WTC11 (cell line): Measurements from ENCODE around the gene IL17RB. TPM values are rescaled to one million over a fixed set of nuclear protein-coding genes. Genes with fewer than 3 reads are reported as not detected.

Experiments used
- ATAC-seq: fragments of 200-7000 bp; cut with Tn5 transposase; 2 replicates; pipeline ENCODE4 v1.10.0; 2021; ENCODE audit warnings: mild to moderate bottlenecking, moderate library complexity
- CTCF ChIA-PET: fragments of 300-600 bp; sonication (Branson Sonifier 250); formaldehyde crosslinking; loops from one replicate; lab custom pipeline; 2021; ENCODE audit warnings: antibody characterized with exemption; lab: Charles Lee
- POLR2A ChIA-PET: fragments of 350-600 bp; sonication (Branson Sonifier 250); formaldehyde crosslinking; loops from one replicate; lab custom pipeline; 2021; ENCODE audit warnings: antibody characterized with exemption; lab: Charles Lee
- DNase-seq: peaks from one replicate; pipeline ENCODE4 v3.0.0; 2021; ENCODE audit warnings: low spot score
- H3K27ac Mint-ChIP-seq: 2 replicates; pipeline ENCODE4 v1.8.0; 2021; ENCODE audit warnings: mixed read lengths
- H3K27me3 Mint-ChIP-seq: 2 replicates; pipeline ENCODE4 v1.8.0; 2021; ENCODE audit warnings: low read depth, mild to moderate bottlenecking, moderate library complexity, mixed read lengths
- H3K36me3 Mint-ChIP-seq: 2 replicates; pipeline ENCODE4 v1.8.0; 2021; ENCODE audit warnings: mixed read lengths
- H3K4me1 Mint-ChIP-seq: 2 replicates; pipeline ENCODE4 v1.8.0; 2022; ENCODE audit warnings: mixed read lengths
- H3K4me3 Mint-ChIP-seq: 2 replicates; pipeline ENCODE4 v1.8.0; 2021; ENCODE audit warnings: mild to moderate bottlenecking, moderate library complexity, mixed read lengths
- H3K9me3 Mint-ChIP-seq: 2 replicates; pipeline ENCODE4 v1.8.0; 2021; ENCODE audit warnings: mixed read lengths
- CBFB ChIP-seq: sonication (generic); formaldehyde crosslinking; IDR thresholded peaks from 2 replicates; pipeline ENCODE4 v1.8.1; 2022; ENCODE audit warnings: mild to moderate bottlenecking, low read depth, missing genetic modification reagents
- ELF4 ChIP-seq: sonication (generic); formaldehyde crosslinking; IDR thresholded peaks from 2 replicates; pipeline ENCODE4 v1.8.1; 2022; ENCODE audit warnings: low read depth, mild to moderate bottlenecking, moderate library complexity, missing genetic modification reagents
- FOXJ3 ChIP-seq: sonication (generic); formaldehyde crosslinking; IDR thresholded peaks from 2 replicates; pipeline ENCODE4 v1.9.0; 2021; ENCODE audit warnings: missing genetic modification reagents, mild to moderate bottlenecking, borderline replicate concordance
- FOXK1 ChIP-seq: sonication (generic); formaldehyde crosslinking; IDR thresholded peaks from 2 replicates; pipeline ENCODE4 v1.8.0; 2022; ENCODE audit warnings: mild to moderate bottlenecking, moderate library complexity, missing genetic modification reagents
- GTF2I ChIP-seq: fragments of 250-450 bp; sonication (Bioruptor Pico); conservative IDR thresholded peaks from 2 replicates; pipeline ENCODE4 v1.4.0; 2021; ENCODE audit warnings: mild to moderate bottlenecking
- OVOL2 ChIP-seq: fragments of 250-450 bp; sonication (Bioruptor Pico); IDR thresholded peaks from 2 replicates; pipeline ENCODE4 v1.9.0; 2021; ENCODE audit warnings: mild to moderate bottlenecking, borderline replicate concordance
- SOX15 ChIP-seq: fragments of 250-450 bp; sonication (Bioruptor Pico); IDR thresholded peaks from 2 replicates; pipeline ENCODE4 v1.9.0; 2021; ENCODE audit warnings: mild to moderate bottlenecking
- TCF7 ChIP-seq: sonication (generic); formaldehyde crosslinking; IDR thresholded peaks from 2 replicates; pipeline ENCODE4 v1.8.0; 2022; ENCODE audit warnings: mild to moderate bottlenecking, low read depth, missing genetic modification reagents, moderate library complexity
- TEAD4 ChIP-seq: sonication (generic); formaldehyde crosslinking; IDR thresholded peaks from 2 replicates; pipeline ENCODE4 v1.8.0; 2022; ENCODE audit warnings: mild to moderate bottlenecking, missing genetic modification reagents
- ZNF671 ChIP-seq: fragments of 250-450 bp; sonication (Bioruptor Pico); IDR thresholded peaks from 2 replicates; pipeline ENCODE4 v1.8.0; 2021; ENCODE audit warnings: mild to moderate bottlenecking
- total RNA-seq: library from RNA; stranded (reverse); gene quantifications from 3 replicates; pipeline ENCODE4 v1.2.3, GENCODE V29; 2021
- TF ChIP-seq, protein P1 (sequence below): sonication (generic); formaldehyde crosslinking; IDR thresholded peaks from 2 replicates; pipeline ENCODE4 v1.8.1; 2023; ENCODE audit warnings: mild to moderate bottlenecking, missing genetic modification reagents, moderate library complexity
- TF ChIP-seq, protein P2 (sequence below): sonication (generic); formaldehyde crosslinking; IDR thresholded peaks from 2 replicates; pipeline ENCODE4 v1.8.1; 2022; ENCODE audit warnings: mild to moderate bottlenecking, missing genetic modification reagents, moderate library complexity, borderline replicate concordance
- TF ChIP-seq, protein P3 (sequence below): sonication (generic); formaldehyde crosslinking; IDR thresholded peaks from 2 replicates; pipeline ENCODE4 v1.8.0; 2022; ENCODE audit warnings: missing genetic modification reagents
- TF ChIP-seq, protein P4 (sequence below): sonication (generic); formaldehyde crosslinking; IDR thresholded peaks from 2 replicates; pipeline ENCODE4 v1.8.0; 2023; ENCODE audit warnings: missing genetic modification reagents
- TF ChIP-seq, protein P5 (sequence below): fragments of 250-450 bp; sonication (Bioruptor Pico); conservative IDR thresholded peaks from 2 replicates; pipeline ENCODE4 v1.9.0; 2021; ENCODE audit warnings: mild to moderate bottlenecking
- TF ChIP-seq, protein P6 (sequence below): fragments of 250-450 bp; sonication (Bioruptor Pico); IDR thresholded peaks from 2 replicates; pipeline ENCODE4 v1.8.0; 2021; ENCODE audit warnings: mild to moderate bottlenecking
- TF ChIP-seq, protein P7 (sequence below): sonication (generic); formaldehyde crosslinking; IDR thresholded peaks from 2 replicates; pipeline ENCODE4 v1.8.1; 2022; ENCODE audit warnings: low read depth, mild to moderate bottlenecking, moderate library complexity, missing genetic modification reagents, borderline replicate concordance
- TF ChIP-seq, protein P8 (sequence below): sonication (generic); formaldehyde crosslinking; IDR thresholded peaks from 2 replicates; pipeline ENCODE4 v1.8.1; 2023; ENCODE audit warnings: mild to moderate bottlenecking, missing genetic modification reagents
- TF ChIP-seq, protein P9 (sequence below): fragments of 250-450 bp; sonication (Bioruptor Pico); IDR thresholded peaks from 2 replicates; pipeline ENCODE4 v1.9.0; 2021; ENCODE audit warnings: mild to moderate bottlenecking
- TF ChIP-seq, protein P10 (sequence below): fragments of 250-450 bp; sonication (Bioruptor Pico); IDR thresholded peaks from 2 replicates; pipeline ENCODE4 v2.1.2; 2022; ENCODE audit warnings: mild to moderate bottlenecking, moderate library complexity

The IL17RB gene
- total RNA-seq, 1 experiment from 2014 or later, result 5.6 TPM

DNA sequence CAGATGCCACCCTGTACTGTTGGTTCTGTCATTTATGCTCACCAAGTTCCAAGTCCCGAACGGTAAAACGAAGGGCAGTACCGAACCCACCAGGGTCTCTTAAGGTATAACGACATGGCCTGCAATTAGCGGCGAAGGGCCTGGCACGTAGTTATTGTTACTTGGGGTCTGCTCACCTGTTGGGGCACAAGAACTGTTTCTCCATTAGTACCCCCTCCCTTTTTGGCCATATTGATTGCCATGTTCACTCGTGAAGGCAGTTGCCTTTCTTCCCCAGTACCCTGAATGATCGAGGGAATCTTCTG is 435 bp downstream of the IL17RB start:
- Mint-ChIP-seq H3K27me3 (peaks cover 18% of the 10 kb centered on the region), H3K27ac (no peak overlapping the region), H3K9me3 (no peaks in the 10 kb centered on the region), H3K4me3 (peak overlapping the region; percentile 74)
- DNase-seq (no peak), ATAC-seq (no peak)
- POLR2A ChIA-PET, result interaction anchor here (0.7 kb wide), 1 partner anchor 183 kb away, joined by 3 read pairs; no protein-coding TSS in a partner anchor
- CTCF ChIA-PET, result no interaction called here
- TF ChIP-seq, protein P1, sequence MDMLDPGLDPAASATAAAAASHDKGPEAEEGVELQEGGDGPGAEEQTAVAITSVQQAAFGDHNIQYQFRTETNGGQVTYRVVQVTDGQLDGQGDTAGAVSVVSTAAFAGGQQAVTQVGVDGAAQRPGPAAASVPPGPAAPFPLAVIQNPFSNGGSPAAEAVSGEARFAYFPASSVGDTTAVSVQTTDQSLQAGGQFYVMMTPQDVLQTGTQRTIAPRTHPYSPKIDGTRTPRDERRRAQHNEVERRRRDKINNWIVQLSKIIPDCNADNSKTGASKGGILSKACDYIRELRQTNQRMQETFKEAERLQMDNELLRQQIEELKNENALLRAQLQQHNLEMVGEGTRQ (CRISPR knock-in tag), result no peak
- TF ChIP-seq FOXK1 (no peak), TEAD4 (no peak), CBFB (CRISPR knock-in tag) (no peak), ZNF671 (CRISPR knock-in tag) (no peak), ELF4 (no peak), GTF2I (CRISPR knock-in tag) (no peak), SOX15 (no peak)
- TF ChIP-seq, protein P2, sequence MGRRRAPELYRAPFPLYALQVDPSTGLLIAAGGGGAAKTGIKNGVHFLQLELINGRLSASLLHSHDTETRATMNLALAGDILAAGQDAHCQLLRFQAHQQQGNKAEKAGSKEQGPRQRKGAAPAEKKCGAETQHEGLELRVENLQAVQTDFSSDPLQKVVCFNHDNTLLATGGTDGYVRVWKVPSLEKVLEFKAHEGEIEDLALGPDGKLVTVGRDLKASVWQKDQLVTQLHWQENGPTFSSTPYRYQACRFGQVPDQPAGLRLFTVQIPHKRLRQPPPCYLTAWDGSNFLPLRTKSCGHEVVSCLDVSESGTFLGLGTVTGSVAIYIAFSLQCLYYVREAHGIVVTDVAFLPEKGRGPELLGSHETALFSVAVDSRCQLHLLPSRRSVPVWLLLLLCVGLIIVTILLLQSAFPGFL (CRISPR knock-in tag), result no peak
- TF ChIP-seq, protein P3, sequence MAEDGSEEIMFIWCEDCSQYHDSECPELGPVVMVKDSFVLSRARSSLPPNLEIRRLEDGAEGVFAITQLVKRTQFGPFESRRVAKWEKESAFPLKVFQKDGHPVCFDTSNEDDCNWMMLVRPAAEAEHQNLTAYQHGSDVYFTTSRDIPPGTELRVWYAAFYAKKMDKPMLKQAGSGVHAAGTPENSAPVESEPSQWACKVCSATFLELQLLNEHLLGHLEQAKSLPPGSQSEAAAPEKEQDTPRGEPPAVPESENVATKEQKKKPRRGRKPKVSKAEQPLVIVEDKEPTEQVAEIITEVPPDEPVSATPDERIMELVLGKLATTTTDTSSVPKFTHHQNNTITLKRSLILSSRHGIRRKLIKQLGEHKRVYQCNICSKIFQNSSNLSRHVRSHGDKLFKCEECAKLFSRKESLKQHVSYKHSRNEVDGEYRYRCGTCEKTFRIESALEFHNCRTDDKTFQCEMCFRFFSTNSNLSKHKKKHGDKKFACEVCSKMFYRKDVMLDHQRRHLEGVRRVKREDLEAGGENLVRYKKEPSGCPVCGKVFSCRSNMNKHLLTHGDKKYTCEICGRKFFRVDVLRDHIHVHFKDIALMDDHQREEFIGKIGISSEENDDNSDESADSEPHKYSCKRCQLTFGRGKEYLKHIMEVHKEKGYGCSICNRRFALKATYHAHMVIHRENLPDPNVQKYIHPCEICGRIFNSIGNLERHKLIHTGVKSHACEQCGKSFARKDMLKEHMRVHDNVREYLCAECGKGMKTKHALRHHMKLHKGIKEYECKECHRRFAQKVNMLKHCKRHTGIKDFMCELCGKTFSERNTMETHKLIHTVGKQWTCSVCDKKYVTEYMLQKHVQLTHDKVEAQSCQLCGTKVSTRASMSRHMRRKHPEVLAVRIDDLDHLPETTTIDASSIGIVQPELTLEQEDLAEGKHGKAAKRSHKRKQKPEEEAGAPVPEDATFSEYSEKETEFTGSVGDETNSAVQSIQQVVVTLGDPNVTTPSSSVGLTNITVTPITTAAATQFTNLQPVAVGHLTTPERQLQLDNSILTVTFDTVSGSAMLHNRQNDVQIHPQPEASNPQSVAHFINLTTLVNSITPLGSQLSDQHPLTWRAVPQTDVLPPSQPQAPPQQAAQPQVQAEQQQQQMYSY (CRISPR knock-in tag), result no peak
- TF ChIP-seq, protein P4, sequence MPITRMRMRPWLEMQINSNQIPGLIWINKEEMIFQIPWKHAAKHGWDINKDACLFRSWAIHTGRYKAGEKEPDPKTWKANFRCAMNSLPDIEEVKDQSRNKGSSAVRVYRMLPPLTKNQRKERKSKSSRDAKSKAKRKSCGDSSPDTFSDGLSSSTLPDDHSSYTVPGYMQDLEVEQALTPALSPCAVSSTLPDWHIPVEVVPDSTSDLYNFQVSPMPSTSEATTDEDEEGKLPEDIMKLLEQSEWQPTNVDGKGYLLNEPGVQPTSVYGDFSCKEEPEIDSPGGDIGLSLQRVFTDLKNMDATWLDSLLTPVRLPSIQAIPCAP, result no peak
- TF ChIP-seq, all 79 proteins: peak for 0
- Mint-ChIP-seq H3K36me3 (no peaks in the 10 kb centered on the region; the same call in 1 of the 2 replicates), H3K4me1 (peaks cover 40% of the 10 kb centered on the region)

DNA sequence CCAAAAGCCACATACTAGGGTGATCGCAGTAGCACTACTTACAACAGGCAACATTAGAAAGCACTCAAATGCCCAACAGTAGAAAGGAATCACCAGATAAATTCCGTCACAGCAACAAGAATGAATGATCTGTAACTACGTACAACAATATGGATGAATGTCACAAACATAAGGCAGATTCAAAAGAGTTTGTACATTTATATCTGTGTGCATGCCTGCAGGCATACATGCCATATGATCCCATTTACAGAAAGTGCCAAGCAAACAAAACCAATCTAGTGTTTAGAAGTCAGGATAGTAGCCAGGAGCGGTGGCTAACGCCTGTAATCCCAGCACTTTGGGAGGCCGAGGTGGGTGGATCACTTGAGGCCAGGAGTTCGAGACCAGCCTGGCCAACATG is 3.5 kb downstream of the IL17RB start:
- ChIA-PET POLR2A (no interaction called here), CTCF (no interaction called here)
- Mint-ChIP-seq H3K36me3 (no peaks in the 10 kb centered on the region; the same call in 1 of the 2 replicates), H3K27ac (no peak overlapping the region), H3K4me1 (peaks cover 11% of the 10 kb centered on the region), H3K9me3 (no peaks in the 10 kb centered on the region), H3K4me3 (no peak overlapping the region), H3K27me3 (peaks cover 18% of the 10 kb centered on the region)
- ATAC-seq (no peak), DNase-seq (no peak)
- TF ChIP-seq, protein P5, sequence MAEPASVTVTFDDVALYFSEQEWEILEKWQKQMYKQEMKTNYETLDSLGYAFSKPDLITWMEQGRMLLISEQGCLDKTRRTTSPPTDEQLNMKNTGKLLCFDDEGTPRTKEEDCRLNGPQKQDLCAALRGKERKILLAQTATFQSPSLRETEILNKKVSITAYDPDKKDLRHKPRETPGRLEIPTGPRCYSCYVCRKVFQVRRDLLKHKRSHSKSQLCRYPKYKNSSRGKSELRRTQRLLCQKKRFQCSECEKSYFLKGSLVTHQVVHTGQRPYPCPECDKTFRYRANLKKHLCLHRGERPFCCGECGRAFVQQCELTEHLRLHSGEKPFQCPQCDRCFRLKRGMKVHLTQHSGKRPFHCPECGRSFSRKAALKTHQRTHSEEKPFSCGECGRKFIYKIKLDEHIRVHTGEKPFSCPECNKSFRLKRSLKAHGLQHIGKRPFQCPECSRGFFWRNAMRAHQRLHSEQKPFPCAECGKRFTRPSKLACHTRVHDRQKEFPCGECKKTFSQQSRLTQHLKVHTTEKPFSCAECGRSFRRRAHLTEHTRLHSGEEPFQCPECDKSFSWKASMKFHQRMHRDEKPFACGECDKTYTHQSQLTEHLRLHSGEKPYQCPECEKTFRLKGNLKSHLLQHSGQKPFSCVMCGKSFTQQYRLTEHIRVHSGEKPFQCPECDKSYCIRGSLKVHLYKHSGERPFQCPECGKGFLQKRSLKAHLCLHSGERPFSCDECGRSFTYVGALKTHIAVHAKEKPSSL (CRISPR knock-in tag), result no peak
- TF ChIP-seq, protein P6, sequence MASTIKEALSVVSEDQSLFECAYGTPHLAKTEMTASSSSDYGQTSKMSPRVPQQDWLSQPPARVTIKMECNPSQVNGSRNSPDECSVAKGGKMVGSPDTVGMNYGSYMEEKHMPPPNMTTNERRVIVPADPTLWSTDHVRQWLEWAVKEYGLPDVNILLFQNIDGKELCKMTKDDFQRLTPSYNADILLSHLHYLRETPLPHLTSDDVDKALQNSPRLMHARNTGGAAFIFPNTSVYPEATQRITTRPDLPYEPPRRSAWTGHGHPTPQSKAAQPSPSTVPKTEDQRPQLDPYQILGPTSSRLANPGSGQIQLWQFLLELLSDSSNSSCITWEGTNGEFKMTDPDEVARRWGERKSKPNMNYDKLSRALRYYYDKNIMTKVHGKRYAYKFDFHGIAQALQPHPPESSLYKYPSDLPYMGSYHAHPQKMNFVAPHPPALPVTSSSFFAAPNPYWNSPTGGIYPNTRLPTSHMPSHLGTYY, result no peak
- TF ChIP-seq ELF4, result no peak
- TF ChIP-seq OVOL2, result no peak
- TF ChIP-seq, protein P4, result no peak
- TF ChIP-seq, protein P7, sequence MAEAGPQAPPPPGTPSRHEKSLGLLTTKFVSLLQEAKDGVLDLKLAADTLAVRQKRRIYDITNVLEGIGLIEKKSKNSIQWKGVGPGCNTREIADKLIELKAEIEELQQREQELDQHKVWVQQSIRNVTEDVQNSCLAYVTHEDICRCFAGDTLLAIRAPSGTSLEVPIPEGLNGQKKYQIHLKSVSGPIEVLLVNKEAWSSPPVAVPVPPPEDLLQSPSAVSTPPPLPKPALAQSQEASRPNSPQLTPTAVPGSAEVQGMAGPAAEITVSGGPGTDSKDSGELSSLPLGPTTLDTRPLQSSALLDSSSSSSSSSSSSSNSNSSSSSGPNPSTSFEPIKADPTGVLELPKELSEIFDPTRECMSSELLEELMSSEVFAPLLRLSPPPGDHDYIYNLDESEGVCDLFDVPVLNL, result no peak
- TF ChIP-seq, protein P8, sequence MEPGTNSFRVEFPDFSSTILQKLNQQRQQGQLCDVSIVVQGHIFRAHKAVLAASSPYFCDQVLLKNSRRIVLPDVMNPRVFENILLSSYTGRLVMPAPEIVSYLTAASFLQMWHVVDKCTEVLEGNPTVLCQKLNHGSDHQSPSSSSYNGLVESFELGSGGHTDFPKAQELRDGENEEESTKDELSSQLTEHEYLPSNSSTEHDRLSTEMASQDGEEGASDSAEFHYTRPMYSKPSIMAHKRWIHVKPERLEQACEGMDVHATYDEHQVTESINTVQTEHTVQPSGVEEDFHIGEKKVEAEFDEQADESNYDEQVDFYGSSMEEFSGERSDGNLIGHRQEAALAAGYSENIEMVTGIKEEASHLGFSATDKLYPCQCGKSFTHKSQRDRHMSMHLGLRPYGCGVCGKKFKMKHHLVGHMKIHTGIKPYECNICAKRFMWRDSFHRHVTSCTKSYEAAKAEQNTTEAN (CRISPR knock-in tag), result no peak
- no peak for TF ChIP-seq TCF7 (CRISPR knock-in tag)
- TF ChIP-seq FOXJ3 (CRISPR knock-in tag), result no peak
- TF ChIP-seq, protein P9, sequence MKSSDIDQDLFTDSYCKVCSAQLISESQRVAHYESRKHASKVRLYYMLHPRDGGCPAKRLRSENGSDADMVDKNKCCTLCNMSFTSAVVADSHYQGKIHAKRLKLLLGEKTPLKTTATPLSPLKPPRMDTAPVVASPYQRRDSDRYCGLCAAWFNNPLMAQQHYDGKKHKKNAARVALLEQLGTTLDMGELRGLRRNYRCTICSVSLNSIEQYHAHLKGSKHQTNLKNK (CRISPR knock-in tag), result no peak
- TF ChIP-seq, protein P10, sequence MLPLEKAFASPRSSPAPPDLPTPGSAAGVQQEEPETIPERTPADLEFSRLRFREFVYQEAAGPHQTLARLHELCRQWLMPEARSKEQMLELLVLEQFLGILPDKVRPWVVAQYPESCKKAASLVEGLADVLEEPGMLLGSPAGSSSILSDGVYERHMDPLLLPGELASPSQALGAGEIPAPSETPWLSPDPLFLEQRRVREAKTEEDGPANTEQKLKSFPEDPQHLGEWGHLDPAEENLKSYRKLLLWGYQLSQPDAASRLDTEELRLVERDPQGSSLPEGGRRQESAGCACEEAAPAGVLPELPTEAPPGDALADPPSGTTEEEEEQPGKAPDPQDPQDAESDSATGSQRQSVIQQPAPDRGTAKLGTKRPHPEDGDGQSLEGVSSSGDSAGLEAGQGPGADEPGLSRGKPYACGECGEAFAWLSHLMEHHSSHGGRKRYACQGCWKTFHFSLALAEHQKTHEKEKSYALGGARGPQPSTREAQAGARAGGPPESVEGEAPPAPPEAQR (CRISPR knock-in tag), result no peak
